ENCODE results near the gene ATP2B3.

DNA sequence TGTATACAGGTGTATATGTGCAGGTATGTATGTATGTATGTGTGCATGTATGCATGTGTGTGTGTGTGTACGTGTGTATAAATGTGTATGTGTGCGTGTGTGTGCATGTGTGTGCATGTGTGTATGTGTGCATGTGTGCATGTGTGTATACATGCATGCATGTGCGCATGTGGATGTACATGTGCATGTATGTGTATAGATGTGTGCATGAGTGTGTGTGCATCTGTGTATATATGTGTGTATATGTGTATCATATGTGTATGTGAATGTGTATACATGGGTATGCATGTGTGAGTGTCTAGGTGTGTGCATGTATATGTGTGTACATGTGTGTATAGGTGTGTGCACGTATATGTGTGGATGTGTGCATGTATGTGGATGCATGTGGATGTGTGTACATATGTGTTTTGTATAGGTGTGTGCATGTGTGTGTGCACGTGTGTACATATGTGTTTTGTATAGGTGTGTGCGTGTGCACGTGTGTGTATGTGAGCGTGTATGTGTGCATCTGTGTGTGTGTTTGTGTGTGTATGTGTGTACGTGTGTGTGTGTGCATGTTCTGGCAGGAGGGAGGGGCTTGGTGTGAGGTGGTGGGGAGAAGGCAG is 16.7 kb upstream of the ATP2B3 start:
- TF ChIP-seq EZH2 (optimal IDR thresholded peaks at IDR 0.05; ENCODE audit: low read depth, low read length) = no peak
- TF ChIP-seq, protein P1, sequence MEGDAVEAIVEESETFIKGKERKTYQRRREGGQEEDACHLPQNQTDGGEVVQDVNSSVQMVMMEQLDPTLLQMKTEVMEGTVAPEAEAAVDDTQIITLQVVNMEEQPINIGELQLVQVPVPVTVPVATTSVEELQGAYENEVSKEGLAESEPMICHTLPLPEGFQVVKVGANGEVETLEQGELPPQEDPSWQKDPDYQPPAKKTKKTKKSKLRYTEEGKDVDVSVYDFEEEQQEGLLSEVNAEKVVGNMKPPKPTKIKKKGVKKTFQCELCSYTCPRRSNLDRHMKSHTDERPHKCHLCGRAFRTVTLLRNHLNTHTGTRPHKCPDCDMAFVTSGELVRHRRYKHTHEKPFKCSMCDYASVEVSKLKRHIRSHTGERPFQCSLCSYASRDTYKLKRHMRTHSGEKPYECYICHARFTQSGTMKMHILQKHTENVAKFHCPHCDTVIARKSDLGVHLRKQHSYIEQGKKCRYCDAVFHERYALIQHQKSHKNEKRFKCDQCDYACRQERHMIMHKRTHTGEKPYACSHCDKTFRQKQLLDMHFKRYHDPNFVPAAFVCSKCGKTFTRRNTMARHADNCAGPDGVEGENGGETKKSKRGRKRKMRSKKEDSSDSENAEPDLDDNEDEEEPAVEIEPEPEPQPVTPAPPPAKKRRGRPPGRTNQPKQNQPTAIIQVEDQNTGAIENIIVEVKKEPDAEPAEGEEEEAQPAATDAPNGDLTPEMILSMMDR (IDR thresholded peaks at IDR 0.05; ENCODE audit: low read length) = no peak
